ENCODE data around the gene BAK1. TPM values are rescaled to one million over a fixed set of nuclear protein-coding genes. Genes with fewer than 3 reads are reported as not detected.

The BAK1 gene
- total and polyA plus RNA-seq, 8 donors = 2.9 to 97.0 (median 23.5) TPM

DNA sequence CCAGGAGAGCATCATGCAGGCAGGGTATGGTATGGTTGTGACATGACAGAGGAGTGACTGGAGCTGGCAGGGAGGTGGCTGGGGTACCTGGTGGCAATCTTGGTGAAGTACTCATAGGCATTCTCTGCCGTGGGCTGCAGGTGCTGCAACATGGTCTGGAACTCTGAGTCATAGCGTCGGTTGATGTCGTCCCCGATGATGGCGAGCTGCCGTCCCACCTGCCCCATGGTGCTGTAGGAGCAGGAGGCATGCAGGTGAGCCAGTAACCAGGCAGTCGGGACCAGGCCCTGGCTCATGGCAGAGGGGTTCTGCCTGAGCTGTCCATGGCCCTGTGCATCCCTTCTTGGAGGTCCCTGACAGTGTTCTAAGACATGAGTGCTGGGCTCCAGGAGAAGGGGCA, 4.9 kb downstream of the BAK1 start:
- Histone ChIP-seq H3K4me1 (peaks cover 36 to 55% (median 44%) of the 10 kb centered on the region in 4 donors), H3K36me3 (peaks cover 29 to 57% (median 55%) of the 10 kb centered on the region in 4 donors), H3K27me3 (no peaks in the 10 kb centered on the region), H3K9me3 (no peaks in the 10 kb centered on the region), H3K4me3 (no peak overlapping the region), H3K27ac (no peak overlapping the region)
- no peak for DNase-seq
- intact Hi-C loops (cut with DNase I; ENCODE audit: low total_unique reads) = no loop called here
- WGBS, 5 donors = 90 to 97% (median 95%) methylated on average over 7 to 8 of the region's 8 CpGs
- TF ChIP-seq, protein P1, sequence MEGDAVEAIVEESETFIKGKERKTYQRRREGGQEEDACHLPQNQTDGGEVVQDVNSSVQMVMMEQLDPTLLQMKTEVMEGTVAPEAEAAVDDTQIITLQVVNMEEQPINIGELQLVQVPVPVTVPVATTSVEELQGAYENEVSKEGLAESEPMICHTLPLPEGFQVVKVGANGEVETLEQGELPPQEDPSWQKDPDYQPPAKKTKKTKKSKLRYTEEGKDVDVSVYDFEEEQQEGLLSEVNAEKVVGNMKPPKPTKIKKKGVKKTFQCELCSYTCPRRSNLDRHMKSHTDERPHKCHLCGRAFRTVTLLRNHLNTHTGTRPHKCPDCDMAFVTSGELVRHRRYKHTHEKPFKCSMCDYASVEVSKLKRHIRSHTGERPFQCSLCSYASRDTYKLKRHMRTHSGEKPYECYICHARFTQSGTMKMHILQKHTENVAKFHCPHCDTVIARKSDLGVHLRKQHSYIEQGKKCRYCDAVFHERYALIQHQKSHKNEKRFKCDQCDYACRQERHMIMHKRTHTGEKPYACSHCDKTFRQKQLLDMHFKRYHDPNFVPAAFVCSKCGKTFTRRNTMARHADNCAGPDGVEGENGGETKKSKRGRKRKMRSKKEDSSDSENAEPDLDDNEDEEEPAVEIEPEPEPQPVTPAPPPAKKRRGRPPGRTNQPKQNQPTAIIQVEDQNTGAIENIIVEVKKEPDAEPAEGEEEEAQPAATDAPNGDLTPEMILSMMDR (IDR thresholded peaks at IDR 0.05) = no peak
- TF ChIP-seq POLR2AphosphoS5 (IDR thresholded peaks at IDR 0.05) = no peak

DNA sequence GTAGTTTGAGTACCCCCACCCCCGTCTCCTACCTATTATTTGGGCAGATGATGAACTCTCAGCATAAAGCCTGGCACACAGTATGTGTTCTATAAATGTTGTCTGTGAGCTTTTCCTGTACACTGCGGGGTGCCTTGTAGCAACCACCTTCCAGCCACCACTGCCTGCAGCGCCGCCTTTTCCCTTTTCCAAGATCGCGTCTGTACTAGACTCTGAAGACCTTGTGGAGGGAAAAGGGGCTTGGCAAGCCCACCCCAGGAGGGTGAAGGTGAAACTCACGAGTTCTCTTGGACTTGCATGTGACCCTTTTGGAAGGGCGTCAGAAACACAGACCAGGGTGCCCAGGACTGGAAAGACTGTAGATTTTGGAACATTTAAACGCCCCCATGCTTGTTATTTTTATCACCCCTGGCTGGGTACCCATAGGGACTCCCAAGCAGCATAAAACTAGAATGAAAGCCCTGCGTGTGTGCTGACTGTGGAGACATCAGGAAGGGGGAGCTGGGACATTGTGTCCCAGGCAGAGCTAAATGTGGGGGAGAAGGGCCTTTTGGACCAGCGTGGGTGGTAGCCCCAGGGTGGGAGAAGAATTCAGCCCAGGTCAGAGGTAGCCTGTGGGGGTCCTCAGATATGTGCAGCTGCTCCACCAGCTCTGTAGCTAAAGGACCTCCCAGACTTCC, 8.3 kb downstream of the BAK1 start:
- H3K9me3 ChIP-seq = no peaks in the 10 kb centered on the region
- H3K4me1 ChIP-seq = peaks cover 12 to 27% (median 18%) of the 10 kb centered on the region in 4 donors
- no peaks in the 10 kb centered on the region for H3K27me3 ChIP-seq
- DNase-seq = peak in 1 of 2 donors; percentile 28
- TF ChIP-seq POLR2A (IDR thresholded peaks at IDR 0.05) = no peak
- TF ChIP-seq EP300 (IDR thresholded peaks at IDR 0.05) = no peak
- TF ChIP-seq, protein P1 (IDR thresholded peaks at IDR 0.05) = no peak
- peak overlapping the region; percentile 51 to 72 (median 61) for H3K4me3 ChIP-seq
- peak overlapping the region; percentile 78 to 91 (median 88) for H3K27ac ChIP-seq
- 45 to 50% (median 49%) methylated on average over 10 to 11 of the region's 11 CpGs for WGBS, 5 donors
- peaks cover 23 to 45% (median 44%) of the 10 kb centered on the region in 4 donors for H3K36me3 ChIP-seq
- intact Hi-C loops (cut with DNase I; ENCODE audit: low total_unique reads) = no loop called here

- Histone ChIP-seq H3K4me1 (peaks cover 9 to 20% (median 14%) of the 10 kb centered on the region in 4 donors), H3K27ac (peak overlapping the region; percentile 78 to 91 (median 88)), H3K27me3 (no peaks in the 10 kb centered on the region), H3K4me3 (peak overlapping the region; percentile 51 to 72 (median 61)), H3K9me3 (no peaks in the 10 kb centered on the region), H3K36me3 (peaks cover 23 to 38% (median 37%) of the 10 kb centered on the region in 4 donors)
- peak; percentile 85 to 95 for DNase-seq
- intact Hi-C loops (cut with DNase I; ENCODE audit: low total_unique reads) = no loop called here
- WGBS, 5 donors = 0 to 2% (median 1%) methylated on average over 32 to 44 of the region's 44 CpGs
- TF ChIP-seq POLR2A (IDR thresholded peaks at IDR 0.05) (peak in 1 of 4 donors; percentile 14), EP300 (IDR thresholded peaks at IDR 0.05) (no peak), POLR2AphosphoS5 (IDR thresholded peaks at IDR 0.05) (peak; percentile 28 to 89 (median 65))
- TF ChIP-seq, protein P1 (IDR thresholded peaks at IDR 0.05) = peak in 1 of 7 experiments; percentile 18
Observed at GRCh38 chr6:33570806-33571636, 9.1 kb downstream of the BAK1 start.

GRCh38 chr6:33568826-33569570, 11.1 kb downstream of the BAK1 start:
- peaks cover 3 to 18% (median 17%) of the 10 kb centered on the region in 4 donors for H3K36me3 ChIP-seq
- intact Hi-C loops (cut with DNase I; ENCODE audit: low total_unique reads) = no loop called here
- no peaks in the 10 kb centered on the region for H3K9me3 ChIP-seq
- WGBS, 5 donors = 88 to 98% (median 94%) methylated on average over 6 of the region's 6 CpGs
- H3K27me3 ChIP-seq = no peaks in the 10 kb centered on the region
- DNase-seq = no peak
- H3K4me1 ChIP-seq = peaks cover 9 to 20% (median 14%) of the 10 kb centered on the region in 4 donors
- H3K4me3 ChIP-seq = no peak overlapping the region
- no peak for TF ChIP-seq EP300 (IDR thresholded peaks at IDR 0.05)
- TF ChIP-seq, protein P1 (IDR thresholded peaks at IDR 0.05) = no peak
- TF ChIP-seq POLR2AphosphoS5 (IDR thresholded peaks at IDR 0.05) = no peak
- TF ChIP-seq POLR2A (IDR thresholded peaks at IDR 0.05) = no peak
- H3K27ac ChIP-seq = no peak overlapping the region

Measured in stomach (tissue), 9 donors.